Non-pigmented ciliary epithelial cell (primary cell): Measurements from ENCODE around the gene IL11RA.
A peak's percentile ranks its signal among the peaks of the same experiment; 100 is the strongest.

Source experiments
- DNase-seq: peaks from one replicate; pipeline ENCODE4 v3.0.0-alpha.2; 2010; ENCODE audit warnings: low read depth

IL11RA gene

GRCh38 chr9:34654323-34655051 lies 2.5 kb downstream of the IL11RA start:
- no peak for DNase-seq

GRCh38 chr9:34655394-34655793 lies 3.4 kb downstream of the IL11RA start:
- no peak for DNase-seq

- DNase-seq = no peak
Measured at GRCh38 chr9:34656992-34657391, 5.0 kb downstream of the IL11RA start.

GRCh38 chr9:34658461-34658860 lies 6.5 kb downstream of the IL11RA start:
- no peak for DNase-seq

- DNase-seq = no peak
Measured at GRCh38 chr9:34659592-34660253, 7.7 kb downstream of the IL11RA start.

GRCh38 chr9:34662526-34663302 lies 10.7 kb downstream of the IL11RA start, which contains the start of gene CCL27:
TSS of gene CCL27 (minus strand) at chr9:34662657. CDS start at chr9:34662633, 24 bp downstream.
- DNase-seq = no peak

GRCh38 chr9:34663303-34663605 lies 11.3 kb downstream of the IL11RA start:
- no peak for DNase-seq

GRCh38 chr9:34664281-34665066 lies 12.5 kb downstream of the IL11RA start:
- DNase-seq = no peak

GRCh38 chr9:34665067-34665380 lies 13.0 kb downstream of the IL11RA start:
- no peak for DNase-seq

- peak; percentile 78 for DNase-seq
Measured at GRCh38 chr9:34665381-34666250, 13.6 kb downstream of the IL11RA start.

- no peak for DNase-seq
Measured at GRCh38 chr9:34669809-34670562, 18.0 kb downstream of the IL11RA start.

GRCh38 chr9:34671307-34671706 lies 19.3 kb downstream of the IL11RA start:
- DNase-seq = no peak

- no peak for DNase-seq
Measured at GRCh38 chr9:34674440-34674839, 22.5 kb downstream of the IL11RA start.

GRCh38 chr9:34675048-34675714 lies 23.2 kb downstream of the IL11RA start:
- no peak for DNase-seq

GRCh38 chr9:34675869-34676268 lies 23.9 kb downstream of the IL11RA start:
- DNase-seq = no peak

- DNase-seq = no peak
Measured at GRCh38 chr9:34684145-34684544, 32.2 kb downstream of the IL11RA start.

GRCh38 chr9:34684816-34685215 lies 32.8 kb downstream of the IL11RA start:
- DNase-seq = no peak

GRCh38 chr9:34685591-34685990 lies 33.6 kb downstream of the IL11RA start:
- DNase-seq = no peak

- no peak for DNase-seq
Measured at GRCh38 chr9:34686231-34686630, 34.2 kb downstream of the IL11RA start.

- no peak for DNase-seq
Measured at GRCh38 chr9:34686732-34687131, 34.7 kb downstream of the IL11RA start.
